ENCODE measurements around the gene WRAP73.

WRAP73 gene

DNA sequence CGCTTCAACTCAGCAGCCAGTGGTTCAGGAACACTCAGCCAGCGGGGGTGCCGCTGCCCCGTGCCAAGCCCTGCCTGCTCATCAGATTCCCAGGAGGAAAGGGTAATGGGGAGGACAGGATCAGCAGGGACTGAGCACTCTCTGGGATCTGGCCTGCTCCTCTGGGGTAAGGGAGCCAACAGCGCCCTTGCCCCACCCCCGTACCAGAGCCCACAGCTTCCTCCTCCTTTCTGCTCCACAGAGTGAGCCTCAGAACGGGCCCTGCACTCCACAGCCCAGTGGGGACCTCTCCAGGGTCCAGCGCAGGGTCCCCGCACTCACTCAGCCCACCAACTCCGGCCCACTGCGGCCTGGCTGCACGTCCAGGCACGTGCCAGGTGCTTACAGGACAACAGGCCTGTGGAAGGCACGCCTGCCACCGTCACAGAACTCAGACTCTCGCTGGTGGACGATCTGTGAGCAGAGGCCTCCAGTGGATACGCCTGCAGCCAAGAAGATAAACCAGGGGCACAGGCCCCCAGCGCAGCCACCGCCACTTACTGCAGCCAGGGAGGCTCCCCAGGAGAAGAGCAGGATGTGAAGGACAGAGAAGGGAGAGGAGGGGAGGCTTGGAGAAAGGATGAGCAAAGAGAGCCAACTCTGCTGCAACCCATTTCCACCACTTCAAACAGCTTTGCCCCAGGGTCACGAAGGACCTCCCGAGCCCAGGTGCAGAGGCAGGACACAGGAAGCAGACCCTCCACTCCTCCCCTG is 40.7 kb downstream of the WRAP73 start:
- DNase-seq, result no peak

DNA sequence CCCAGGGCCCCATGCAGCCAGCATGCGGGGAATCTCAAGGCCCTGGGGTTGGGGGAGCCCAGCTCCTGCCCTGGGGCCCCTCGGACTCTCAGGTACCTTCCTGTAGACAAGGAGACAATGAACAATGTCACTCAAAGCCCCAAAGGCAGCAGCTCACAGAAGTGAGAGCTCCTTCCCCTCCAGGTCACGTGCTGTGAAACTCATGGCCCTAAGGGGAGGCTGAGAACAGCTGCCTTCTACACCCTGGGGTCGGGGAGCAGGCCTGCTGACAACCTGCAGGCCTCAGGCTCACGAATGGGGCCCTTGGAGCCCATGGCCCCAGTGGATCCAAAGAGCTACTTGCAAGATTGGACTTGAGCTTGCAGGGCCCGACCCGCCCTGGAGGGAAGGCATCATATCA is 41.7 kb downstream of the WRAP73 start:
- DNase-seq, result no peak

DNA sequence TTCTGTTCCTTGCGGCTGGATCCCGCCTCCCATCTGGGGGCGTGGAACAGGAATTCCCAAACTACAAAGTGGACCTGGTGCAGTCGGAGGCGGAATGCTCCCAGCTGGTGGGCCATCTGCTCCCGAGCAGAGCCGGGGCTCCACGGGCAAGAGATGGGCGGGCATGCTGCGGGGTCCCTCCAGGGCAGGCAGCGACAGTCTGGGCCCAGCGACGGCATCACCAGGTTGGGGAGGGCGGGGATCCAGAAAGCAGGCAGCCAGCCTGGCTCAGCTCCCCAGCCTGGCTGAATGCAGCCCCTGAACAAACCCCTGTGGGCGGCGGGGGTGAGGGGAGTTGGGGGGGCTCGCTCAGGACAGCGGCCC is 42.2 kb downstream of the WRAP73 start:
- no peak for DNase-seq

DNA sequence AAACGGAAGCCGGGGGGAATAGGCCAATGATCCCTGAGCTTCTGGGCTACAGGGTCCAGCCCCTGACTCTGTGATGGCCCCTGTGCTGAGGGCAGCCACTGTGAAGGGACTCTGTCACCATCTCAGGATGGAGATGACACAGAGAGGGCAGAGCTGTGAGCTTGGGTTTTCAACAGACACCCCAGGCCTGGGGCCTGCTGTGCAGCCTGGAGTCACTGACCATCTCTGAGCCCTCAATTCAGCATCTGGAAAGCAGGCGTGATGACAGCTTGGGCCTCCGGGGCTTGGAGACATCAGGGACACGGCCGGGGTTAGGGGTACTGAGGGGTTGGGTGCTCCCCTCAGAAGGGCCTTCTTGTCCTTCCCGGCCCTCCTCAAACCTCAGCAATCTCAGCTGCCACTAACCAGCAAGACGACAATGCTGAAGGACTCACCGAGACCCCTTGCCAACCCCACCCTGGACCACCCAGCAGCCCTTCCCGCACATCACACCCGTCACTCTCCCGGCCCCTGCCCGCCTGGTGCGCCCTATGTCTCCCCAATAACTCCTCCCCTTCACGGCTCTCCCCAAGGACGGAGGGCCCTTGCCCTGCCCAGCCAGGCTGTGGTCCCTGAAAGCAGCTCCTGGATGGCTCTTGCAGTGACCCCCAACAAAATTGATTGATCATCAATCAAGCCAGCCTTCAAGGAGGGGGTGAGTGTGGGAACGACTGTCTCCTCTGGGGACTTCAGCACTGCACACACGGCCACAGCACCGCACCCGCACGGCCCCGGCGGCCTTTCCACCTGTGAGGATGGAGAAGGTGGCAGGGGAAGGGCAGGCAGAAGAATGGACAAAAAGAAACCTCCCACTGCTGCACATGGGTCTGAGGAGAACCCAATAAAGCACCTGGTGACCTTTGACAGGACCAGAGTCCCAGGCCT is 42.9 kb downstream of the WRAP73 start:
- no peak for DNase-seq

DNA sequence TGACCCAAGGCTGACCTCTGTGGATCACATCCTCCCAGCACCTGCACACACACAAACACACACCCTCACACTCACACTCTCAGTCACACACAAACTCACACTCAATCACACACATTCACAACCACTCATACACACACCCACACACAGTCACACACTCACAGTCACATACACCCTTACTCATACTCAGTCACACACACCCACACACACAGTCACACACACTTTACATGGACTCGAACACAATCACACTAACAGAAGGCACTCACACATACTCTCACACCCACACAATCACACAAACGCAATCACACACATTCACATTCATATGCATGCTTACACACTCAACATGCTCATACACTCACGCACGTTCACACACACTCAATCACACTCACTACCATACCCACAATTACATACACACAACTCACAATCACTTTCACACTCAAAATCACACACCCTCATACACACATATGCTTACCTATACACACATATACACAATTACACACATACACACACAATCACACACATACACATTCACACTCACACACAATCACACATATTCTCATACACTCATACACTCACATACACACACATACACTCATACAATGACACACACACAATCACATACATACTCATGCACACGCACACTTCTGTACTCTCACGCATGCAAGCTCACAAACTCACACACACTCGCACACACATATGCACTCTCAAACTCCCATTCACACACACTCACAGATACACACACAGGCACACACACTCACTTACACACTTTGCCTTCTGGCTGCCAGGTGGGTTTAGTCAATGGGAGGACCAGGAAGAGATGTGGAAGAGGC is 44.7 kb downstream of the WRAP73 start:
- no peak for DNase-seq

DNA sequence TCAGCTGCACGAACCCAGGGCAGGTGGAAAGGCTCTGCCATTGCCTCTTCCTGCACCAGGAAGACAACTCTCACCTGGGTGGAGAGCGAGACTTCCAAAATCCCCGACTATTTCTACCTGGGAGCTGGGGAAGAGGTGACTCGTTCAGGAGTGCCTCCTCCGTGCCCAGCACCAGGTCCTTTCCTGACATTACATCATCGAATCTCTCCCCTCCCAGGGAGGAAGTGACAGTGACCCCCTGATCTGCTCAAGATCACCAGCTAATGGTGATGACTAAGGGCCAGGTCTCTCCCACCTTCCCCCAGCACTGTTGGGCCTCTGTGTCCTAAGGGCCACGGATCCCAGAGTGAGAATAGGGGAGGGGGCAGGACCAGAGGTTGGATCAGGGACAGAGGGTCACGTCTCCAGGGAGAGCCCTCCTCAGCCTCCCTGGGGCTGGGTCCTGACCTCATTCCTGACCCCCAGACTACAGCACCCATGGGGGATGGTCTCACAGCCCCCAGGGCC is 45.4 kb downstream of the WRAP73 start:
- no peak for DNase-seq

DNA sequence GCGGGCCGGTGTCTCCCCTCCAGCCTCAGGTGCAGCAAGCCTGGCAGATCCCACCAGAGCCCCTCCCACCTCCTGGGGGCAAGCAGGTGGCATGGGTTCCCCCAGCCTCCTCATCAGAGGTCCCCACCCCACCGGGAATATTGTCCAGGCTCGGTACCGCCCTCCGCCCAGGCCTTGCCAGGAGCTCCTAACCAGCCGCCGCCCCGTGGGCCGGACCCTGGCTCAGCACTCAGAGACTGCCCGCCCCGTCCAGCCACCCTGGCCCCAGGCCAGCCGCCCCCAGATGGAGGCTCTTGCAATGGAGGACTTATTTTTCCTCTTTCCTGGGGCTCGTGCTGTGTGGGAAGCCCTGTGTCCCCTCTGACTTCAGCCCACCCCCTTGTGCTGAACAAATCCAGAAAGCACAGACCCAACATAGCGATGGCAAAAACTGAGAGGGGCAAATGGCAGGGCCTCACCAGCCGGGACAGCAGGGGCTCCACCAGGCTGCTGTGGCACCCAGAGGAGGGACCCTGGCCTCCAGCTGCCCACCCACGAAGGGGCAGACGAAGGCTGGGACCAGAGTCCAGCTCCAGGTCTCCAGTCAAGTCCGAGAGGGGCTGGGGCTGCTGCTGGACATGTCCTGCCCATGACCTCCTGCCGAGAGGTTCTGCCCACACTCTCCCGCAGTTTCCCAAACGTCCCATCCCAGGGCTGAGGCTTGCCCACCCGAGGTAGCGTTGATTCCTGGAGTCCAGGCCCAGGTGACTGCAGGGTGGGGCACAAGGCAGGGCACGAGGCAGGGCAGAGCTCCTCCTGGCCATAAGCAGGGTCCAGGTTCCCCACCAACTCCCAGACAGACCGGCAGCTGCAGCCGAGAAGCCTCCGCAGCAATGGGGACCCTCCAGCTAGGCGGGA is 46.1 kb downstream of the WRAP73 start:
- no peak for DNase-seq

DNA sequence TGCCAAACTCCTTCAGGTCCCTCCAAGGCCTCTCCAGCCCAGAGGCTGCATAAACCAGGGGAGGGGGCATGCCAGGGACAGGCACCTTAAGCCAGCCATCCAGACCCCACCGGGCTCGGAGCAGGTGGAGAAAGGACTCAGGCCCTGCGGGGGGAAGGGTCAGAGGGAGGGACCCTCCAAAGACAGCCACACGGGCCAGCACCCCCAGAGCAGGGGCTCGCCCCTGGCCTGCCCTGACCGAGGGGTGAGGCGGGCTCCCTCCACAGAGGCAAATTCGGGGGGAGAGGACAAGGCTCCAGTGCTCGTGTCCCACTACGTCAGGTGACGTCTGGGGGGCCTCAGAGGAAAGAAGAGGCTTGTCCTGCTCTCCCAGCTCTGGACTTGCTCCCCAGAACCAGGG is 46.7 kb downstream of the WRAP73 start:
- no peak for DNase-seq

DNA sequence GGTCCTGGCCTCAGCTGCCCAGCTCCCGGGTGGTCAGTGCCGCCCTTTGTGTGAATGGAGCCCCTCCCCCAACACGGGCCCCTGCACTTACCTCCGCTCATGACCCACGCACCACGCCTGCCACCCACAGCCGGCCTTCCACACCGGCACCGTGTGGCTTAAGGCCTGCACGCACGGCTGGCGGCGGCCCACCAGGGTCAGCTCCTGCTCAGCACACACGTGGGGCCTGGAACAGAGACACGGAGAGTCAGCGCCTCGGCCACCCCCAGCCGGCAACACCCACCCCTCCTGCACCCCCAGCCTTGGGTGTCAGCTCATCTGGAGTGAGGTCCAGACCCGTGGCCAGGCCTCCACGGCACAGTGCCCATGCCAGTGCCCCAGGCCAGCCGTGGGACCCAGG is 47.5 kb downstream of the WRAP73 start:
- DNase-seq, result no peak

DNA sequence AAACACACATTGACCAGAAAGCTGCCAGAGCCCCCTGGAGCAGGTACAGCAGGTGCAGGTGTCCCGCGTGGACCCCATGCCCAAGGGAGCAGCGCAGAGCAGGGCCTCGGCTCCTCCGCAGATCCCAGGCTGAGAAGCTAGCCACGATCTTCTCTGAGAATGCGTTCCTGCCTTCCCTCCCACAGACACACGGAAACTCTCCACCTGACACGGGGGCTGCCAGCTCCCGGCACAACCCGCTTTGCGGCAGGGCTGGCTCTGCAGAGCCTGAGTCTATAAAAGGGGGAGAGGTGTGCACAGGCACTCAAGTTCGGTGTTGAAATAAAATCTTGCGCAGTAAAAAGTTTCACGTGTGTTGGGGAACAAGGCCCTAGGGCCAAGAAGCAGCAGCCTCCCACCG is 48.2 kb downstream of the WRAP73 start:
- DNase-seq, result no peak

DNA sequence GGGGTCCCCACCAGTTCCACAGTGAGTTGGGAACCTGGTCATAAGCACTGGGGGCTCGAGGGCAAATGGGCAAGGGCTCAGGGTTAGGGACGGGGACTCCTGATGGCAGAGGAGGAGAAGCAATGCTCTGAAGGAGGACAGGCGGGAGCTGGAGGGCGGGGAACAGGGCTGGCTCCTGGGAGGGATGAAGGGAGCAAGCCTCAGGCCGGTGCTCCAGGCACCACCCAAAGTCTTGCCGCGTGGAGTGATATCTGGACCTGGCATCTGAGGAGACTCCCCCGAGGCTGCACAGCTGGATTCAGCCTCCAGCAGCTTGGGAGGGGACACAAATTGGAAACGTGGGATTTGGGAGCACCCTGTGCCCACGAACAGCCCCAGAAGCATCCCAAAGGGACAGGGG is 49.5 kb downstream of the WRAP73 start:
- DNase-seq, result no peak

DNA sequence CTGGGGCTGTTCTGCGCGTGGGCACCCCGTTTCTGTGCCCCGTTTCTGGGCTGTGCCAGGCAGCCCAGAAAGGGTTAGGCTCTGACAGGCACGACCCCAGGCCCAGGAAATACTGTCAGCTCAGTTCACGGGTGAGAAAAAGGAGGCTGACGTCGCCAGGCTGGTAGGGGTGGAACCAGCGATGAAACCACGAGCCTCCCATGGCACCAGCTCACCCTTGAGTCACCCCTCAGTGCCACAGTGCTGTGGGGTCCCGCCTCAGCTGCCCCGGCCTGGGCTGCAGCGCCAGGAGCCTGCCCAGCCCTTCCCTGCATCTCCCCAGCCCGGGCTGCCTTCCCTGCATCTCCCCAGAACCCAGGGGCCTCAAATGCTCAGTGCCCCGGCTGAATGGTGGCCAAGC is 50.1 kb downstream of the WRAP73 start:
- no peak for DNase-seq

DNA sequence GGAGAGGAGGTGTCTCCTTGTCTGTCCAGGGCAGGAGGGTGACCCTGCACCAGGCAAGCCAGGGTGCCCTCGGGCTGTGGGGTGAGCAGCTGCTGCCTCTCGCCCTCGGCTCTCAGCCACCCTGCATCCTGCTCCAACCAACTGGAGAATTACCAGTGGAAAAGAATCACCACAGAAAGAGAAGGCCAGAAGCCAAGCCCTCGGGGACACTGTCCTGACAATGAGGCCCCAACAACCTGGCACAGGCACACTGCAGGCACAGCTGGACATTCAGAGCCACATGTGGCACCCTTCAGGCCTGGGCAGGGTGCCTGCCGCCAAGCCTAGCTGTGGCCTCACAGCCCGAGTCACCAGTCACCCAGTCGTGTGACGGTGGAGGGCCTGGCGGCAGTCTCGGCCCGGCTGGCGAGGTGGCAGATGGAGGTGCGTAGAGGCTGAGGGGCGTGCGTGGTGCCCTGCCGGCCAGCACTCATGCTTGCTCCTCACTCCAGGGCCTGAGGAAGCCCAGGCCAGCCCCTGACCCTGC is 50.6 kb downstream of the WRAP73 start:
- DNase-seq, result no peak

DNA sequence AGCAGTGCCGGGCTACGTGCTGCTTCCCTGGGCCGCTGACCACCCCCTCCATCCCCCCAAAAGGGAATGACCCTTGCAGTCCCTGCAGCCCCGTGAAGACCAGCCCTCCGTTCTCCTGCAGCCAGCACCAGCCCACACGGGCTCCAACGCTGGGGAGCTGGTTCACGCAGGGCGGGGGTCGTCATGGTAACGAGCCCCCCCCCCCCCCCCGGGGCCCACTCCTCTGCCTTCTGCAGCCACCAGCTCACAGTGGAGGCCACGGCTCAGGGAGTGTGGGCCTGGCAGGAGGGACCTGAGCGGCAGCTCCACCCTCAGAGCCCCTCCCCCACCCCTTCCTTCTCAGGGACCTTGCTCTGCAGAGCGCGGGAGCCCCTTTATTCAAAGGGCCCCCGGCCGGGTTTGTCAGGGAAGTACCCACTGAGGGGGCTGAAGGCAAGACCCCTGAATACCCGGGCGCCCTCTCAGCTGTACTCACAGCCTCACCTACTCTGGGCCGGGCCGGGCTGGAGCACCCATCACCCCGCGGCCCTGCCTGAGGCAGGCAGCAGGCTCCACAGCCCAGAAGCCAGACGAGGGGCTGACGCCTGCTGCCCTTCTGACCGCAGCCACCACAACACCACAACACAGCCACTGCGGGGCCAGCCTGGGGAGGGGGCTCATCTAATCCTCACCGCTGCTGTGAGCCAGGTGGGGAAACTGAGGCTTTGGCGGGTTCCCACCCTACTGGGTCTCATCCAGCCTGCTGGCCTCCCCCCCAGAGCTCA is 51.2 kb downstream of the WRAP73 start:
- no peak for DNase-seq

DNA sequence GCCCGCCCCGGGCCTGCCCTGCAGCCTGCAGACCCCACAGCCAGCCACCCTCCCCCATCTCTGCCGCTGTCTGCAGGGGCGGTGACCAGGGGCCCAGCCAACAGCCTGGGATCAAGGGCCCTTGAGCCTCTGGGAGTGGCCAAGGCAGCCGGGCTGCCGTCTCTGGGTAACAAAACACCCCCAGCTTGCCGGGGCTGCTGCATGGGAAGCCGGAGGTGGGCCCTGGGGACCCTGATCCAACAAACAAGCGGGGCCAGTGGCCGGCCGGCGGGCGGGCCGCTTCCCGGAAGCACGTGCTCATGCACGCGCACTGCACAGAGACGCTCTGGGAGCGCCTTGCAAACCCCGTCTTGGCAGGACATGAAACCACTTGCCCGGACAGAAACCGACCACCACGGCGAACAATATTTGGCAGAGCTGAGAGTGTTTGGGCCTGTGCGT is 51.8 kb downstream of the WRAP73 start:
- DNase-seq, result no peak

DNA sequence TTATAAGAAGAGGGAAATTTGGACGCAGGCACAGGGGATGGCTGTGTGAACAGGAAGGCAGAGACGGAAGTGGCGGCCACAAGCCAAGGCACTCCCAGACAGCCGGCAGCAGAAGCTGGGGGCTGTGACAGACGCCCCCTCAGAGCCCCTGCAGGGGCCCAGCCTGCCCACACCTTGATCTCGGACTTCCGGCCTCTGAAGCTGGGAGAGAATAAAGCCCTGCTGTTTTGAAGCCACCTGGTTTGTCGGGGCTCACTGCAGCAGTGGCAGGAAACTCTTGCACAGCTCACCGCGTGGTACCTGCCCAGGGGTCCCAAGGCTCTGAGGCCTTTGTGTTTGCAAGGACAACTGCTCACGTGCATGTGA is 52.3 kb downstream of the WRAP73 start:
- peak; percentile 57 for DNase-seq

DNA sequence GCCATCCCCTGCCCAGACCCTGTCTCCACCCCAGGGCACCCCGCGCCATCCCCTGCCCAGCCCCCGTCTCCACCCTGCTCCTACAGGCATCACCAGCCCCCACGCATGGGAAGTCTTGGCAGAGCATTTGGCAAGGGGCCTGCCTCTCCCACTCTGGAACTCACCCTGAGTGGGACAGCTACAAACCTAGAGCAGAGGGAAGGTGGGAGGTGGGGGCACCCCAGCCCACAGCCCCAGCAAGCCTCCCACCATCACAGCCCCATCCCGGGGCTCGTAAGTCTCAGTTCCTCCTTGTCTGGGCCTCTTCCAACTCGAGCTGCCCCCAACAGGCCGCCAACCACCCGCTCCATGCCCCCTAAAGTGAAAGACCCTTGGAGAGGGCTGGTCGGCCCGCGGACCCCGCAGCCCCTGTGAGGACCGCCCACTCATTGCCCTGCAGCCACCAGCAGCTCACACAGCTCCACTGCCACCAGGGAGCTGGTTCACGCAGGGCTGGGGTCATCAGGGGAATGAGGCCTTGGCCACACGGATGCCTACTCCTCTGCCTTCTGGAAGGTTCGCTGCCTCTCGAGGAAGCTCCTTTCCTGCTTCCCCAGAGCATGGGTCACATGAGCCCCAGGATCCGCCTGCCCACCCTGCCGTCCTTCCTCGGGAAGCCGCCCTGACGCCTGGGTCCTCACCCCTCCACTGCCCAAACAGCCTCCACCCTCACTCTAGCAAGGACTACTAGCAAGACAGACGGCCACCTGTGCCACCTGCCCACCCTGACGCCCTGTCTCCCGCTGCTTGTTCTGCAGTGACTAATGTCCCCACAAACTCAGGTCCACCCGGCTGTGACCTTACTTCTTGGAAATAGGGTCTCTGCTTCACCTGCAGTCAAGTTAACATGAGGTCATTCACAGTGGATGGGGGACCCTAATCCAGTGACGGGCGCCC is 53.0 kb downstream of the WRAP73 start:
- DNase-seq, result no peak

DNA sequence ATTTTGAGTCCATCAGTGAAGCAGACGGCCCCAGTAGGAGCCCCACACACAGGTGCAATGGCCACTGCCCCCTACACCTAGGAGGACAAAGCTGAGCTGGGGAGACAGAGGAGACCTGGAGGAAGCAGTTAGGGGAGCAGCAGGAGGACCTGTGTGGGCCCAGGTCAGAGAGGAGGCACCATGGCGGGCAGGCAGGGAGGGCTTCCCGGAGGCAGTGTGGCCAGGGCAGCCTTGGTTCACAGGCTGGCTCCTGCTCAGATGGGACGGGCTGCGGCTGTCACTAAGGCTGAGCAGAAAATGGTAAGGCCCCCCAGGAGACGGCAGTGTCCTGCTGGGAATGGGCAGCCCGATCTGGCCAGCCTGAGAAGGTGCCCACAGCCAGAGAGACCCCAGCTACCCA is 54.0 kb downstream of the WRAP73 start:
- DNase-seq, result no peak

DNA sequence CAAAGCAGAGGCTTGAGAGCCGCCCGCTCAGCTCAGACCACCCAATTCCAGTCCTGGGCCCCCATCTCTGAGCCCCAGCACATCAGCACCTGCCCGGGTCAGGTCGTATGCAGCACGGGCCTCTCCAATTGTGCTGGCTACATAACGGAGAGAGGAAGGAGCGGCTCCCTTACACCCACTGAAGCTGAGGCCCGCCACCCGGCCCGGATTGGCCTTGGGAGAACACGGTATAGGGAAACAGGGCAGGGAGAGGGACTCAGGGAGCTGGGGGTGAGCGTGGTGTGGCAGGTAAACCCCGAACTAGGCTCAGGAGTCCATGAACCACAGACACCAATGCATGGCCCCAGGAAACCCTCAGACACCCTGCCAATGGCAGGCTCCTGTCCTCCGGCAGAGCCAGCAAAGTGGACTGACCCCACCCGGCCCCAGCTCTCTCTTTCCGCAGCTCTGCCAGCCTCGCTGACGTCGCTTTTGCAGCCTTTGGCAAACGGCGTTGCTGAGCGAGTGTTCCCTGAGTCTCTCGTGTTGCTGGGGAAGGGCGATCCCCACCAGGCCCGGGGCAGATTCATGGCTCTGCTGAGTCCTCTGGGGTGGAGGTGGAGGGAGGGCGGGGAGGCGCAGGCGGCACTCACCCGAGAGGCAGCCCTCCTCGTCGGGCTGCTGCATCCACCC is 55.1 kb downstream of the WRAP73 start:
- no peak for DNase-seq

Measured in KG1 (cell line).